ENCODE data around the gene LRMDA. TPM values are rescaled to one million over a fixed set of nuclear protein-coding genes. Genes with fewer than 3 reads are reported as not detected.

Gene LRMDA
- total RNA-seq, 1 donor from 2014 or later: 29.9 TPM

DNA sequence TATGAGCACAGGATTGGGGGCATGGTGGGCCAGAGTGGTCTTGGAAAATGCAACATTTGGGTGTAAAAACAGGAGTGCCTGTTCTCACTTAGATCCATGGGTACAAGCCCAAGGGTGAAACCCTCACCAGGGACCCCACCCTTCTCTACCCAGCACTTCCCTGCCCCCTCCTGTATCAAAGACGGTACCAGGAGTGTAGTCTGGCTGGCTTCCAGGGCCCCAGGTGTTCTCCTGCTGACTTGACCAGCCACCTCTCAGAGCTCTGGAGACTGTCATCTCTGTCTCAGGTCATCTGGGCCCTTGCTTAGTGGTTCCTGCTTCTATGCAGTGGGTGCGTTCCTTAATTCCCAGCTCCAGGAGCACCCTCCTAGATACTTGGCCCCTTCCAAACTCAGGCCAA lies 447.2 kb downstream of the LRMDA start:
- H3K4me1 ChIP-seq: peaks cover 7% of the 10 kb centered on the region
- no peak for DNase-seq
- H3K27me3 ChIP-seq (ENCODE audit: low read depth): no peaks in the 10 kb centered on the region
- no peaks in the 10 kb centered on the region for H3K9me3 ChIP-seq
- intact Hi-C loops (cut with DNase I): no loop called here
- no peak overlapping the region for H3K4me3 ChIP-seq
- no peak for TF ChIP-seq CTCF (IDR thresholded peaks at IDR 0.05)
- ATAC-seq: no peak
- H3K36me3 ChIP-seq: no peaks in the 10 kb centered on the region
- H3K27ac ChIP-seq: no peak overlapping the region

DNA sequence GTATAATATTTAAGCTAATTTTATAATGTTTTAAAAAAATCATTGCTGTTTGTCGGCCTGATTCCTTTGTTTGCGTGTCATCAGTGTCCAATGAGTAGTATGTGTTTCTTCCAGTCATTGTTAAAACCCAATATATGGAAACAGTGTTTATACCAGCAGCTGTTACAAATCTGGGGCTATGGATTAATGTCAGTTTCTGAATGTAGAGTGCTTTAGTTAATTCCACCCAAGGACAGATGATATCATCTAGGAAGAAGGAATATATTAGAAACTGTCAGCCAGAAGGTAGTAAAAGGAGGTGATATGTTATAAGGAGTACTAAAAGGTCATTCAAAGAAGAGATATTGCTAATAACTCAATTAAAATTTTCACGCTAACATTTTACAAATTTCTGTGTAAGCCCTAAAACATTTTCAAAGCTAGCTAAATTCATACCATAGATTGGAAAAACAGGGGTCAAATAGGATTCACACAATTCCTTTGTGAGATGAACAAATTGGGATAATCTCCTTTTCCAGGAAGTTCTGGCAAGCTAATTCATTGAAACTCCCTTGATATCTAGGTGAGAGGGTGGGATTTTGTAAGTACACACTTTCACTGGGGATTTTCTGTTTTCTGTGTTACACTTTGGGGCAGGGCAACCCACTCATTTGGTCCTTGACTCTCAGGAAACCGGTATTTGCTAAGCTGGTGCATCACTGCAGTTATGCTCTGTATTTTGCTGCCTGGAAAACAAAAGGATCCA lies 448.8 kb downstream of the LRMDA start:
- intact Hi-C loops (cut with DNase I): no loop called here
- DNase-seq: no peak

DNA sequence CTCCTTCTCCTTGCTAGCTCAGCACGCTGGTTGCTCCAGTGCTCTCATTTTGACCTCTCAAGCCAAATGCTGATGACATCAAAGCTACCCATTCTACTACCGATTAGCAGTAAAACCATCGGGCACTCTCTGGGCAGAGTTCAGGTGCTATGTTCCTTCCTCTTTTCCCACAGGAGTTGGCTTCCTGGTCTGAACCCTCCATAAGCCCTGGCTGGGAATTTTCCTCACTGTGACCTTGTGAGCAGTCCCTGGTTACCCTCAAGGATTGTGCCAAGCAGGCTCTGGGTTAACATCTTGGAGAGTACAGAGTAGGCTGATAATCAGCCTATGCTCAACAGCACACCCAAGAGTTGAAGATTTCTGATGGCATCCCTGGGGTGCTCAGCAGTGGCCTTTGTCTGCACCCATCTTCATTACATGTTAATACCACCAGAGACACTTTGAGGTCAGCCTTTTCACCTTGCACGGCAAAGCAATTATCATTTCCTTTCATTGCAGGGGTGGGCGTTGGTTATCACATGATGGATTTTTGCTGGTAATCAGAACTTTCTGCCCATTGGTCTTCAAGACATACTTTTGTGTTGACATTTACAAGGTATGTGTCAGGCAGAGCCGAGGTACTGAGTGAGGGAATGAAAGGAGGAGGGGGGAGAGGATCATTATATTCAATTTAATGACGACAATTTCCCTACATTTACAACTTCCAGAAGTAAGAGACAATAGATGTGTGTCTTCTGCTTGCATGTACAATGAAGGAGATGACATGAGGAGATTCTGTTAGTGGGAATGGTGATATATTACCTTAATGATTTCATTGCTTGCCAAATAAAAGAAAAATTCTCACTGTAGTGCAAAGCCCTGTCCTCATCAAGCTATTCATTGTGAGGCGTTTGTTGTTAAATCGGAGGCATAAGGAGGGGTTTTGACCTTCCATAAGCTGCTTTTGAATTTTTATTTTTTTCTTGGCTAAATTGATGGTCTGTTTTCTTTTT lies 452.0 kb downstream of the LRMDA start:
- no peaks in the 10 kb centered on the region for H3K27me3 ChIP-seq (ENCODE audit: low read depth)
- DNase-seq (no peak), ATAC-seq (no peak)
- intact Hi-C loops (cut with DNase I): no loop called here
- no peaks in the 10 kb centered on the region for H3K9me3 ChIP-seq
- no peaks in the 10 kb centered on the region for H3K36me3 ChIP-seq
- no peaks in the 10 kb centered on the region for H3K4me1 ChIP-seq
- no peak for TF ChIP-seq CTCF (IDR thresholded peaks at IDR 0.05)
- H3K27ac ChIP-seq: no peak overlapping the region
- H3K4me3 ChIP-seq: no peak overlapping the region

More for the DNA sequence above, 448.8 kb downstream of the LRMDA start:
- Histone ChIP-seq H3K9me3 (no peaks in the 10 kb centered on the region), H3K36me3 (no peaks in the 10 kb centered on the region), H3K27me3 (ENCODE audit: low read depth) (no peaks in the 10 kb centered on the region), H3K27ac (no peak overlapping the region), H3K4me1 (peaks cover 7% of the 10 kb centered on the region), H3K4me3 (no peak overlapping the region)
- no peak for ATAC-seq
- TF ChIP-seq CTCF (IDR thresholded peaks at IDR 0.05): no peak

GRCh38 chr10:75884808-75885207 lies 453.4 kb downstream of the LRMDA start:
- Histone ChIP-seq H3K27me3 (ENCODE audit: low read depth) (no peaks in the 10 kb centered on the region), H3K36me3 (no peaks in the 10 kb centered on the region), H3K9me3 (no peaks in the 10 kb centered on the region), H3K4me1 (no peaks in the 10 kb centered on the region), H3K27ac (no peak overlapping the region), H3K4me3 (no peak overlapping the region)
- intact Hi-C loops (cut with DNase I): no loop called here
- TF ChIP-seq CTCF (IDR thresholded peaks at IDR 0.05): no peak
- no peak for DNase-seq
- ATAC-seq: peak in 1 of 2 donors; percentile 27

DNA sequence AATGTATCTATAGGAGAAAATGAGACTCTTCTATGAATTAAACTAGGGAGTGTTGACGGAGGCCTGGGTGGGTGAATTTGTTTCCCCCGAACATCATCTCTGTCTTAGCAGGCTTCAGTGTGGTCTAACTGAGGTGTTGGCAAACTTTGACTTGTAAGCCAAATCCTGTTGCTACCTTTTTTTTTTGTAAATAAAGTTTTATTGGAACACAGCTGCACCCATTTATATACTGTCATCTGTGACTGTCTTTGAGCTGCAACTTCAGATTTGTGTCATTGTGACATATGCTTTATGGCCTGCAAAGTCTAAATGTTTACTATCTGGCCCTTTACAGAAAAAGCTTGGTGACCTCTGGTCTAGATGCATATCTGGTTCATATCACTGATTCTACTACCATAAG lies 455.9 kb downstream of the LRMDA start:
- Histone ChIP-seq H3K27me3 (ENCODE audit: low read depth) (no peaks in the 10 kb centered on the region), H3K4me3 (no peak overlapping the region), H3K4me1 (no peaks in the 10 kb centered on the region), H3K36me3 (no peaks in the 10 kb centered on the region), H3K27ac (no peak overlapping the region), H3K9me3 (no peaks in the 10 kb centered on the region)
- ATAC-seq (no peak), DNase-seq (no peak)
- TF ChIP-seq CTCF (IDR thresholded peaks at IDR 0.05): no peak
- intact Hi-C loops (cut with DNase I): no loop called here
